Stimulated activated CD4-positive, alpha-beta T cell treated with anti-CD3 and anti-CD28 coated beads, Interleukin-1b, Interleukin-23, amount 100 ng/mL, for 48 hours (primary cell): ENCODE results near the gene VASN.
A peak's percentile ranks its signal among the peaks of the same experiment; 100 is the strongest.
"Not testable (repeated sequence)": the region's sequence is repeated elsewhere in the genome, so short reads cannot be mapped to it uniquely, and the experiment has no call there.

ENCODE experiments used
- DNase-seq: peaks from one replicate; pipeline ENCODE4 v3.0.0-alpha.2; 2020

Gene VASN

DNA sequence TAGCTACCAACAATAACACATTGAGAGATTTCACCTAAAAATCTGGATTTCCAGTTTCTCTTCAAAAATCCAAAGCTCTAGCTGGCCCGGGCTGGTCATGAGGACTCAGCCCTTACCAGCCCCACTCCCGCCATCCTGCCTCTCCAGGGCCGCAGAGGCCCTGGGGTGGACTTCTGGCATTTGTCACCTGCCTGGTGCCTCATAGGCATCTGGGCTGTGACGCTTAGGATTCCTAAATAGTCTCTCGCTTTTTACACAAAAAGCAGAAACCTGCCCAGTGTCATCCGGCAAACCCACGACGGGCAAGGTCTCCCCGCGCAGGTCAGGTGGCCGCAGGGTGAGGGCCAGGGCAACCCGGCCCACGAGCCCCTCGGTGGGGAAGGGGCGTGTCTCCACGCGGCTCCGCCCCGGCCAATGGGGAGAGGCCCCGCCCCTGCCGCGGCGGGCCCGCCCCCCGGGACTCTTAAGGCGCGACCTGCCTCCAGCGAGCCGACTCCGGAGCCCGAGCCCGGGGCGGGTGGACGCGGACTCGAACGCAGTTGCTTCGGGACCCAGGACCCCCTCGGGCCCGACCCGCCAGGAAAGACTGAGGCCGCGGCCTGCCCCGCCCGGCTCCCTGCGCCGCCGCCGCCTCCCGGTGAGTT, at the start of gene VASN:
VASN (plus strand) TSS at position 492 of the 644 bp plus-strand sequence. CDS start 9,030 bp downstream, outside the sequence.
- peak; percentile 68 for DNase-seq

DNA sequence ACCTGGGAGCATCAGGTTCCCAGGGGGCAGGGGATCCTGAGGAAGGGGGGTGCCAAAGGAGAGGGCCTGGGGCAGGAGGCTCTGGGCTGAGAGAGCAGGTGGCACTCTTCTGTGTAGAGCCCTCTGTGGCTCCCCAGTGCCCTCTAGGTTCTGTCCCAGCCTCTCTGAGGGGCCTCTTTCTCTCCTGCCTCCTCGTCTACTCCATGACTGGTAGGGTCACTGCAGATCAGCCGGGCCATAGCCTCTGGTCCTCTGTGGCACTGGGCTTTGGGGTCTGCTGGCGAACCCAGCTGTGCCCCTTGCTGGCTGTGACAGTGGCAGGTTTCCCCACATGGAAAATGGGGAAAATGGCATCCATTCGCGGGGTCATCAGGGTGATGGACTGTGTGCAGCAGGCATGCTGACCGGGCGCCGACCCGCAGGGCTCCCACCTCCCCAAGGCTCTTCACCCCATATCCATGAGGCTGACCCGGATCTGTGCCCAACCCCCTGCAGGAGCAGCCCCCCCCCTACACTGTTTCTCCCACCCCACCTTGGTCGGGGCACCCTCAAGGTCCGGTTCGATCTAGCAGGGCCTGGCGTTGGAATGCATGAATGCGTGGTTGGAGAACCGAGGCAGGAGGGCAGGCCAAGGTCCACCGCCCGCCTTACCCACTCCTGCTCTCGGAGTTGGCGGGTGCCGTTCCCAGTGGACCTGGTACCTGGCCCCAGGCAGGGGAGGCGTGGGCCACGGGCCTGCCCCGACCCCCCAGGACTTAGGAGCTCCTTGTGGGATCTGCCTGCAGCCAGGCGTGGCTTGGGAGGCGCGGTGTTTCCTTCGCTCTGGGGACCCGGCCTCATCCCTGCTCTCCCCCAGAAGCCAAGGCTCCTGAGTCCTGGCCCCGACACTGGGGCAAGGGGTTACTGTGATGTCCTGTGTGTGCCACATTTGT, 49.3 kb upstream of the VASN start:
- DNase-seq, result no peak

DNA sequence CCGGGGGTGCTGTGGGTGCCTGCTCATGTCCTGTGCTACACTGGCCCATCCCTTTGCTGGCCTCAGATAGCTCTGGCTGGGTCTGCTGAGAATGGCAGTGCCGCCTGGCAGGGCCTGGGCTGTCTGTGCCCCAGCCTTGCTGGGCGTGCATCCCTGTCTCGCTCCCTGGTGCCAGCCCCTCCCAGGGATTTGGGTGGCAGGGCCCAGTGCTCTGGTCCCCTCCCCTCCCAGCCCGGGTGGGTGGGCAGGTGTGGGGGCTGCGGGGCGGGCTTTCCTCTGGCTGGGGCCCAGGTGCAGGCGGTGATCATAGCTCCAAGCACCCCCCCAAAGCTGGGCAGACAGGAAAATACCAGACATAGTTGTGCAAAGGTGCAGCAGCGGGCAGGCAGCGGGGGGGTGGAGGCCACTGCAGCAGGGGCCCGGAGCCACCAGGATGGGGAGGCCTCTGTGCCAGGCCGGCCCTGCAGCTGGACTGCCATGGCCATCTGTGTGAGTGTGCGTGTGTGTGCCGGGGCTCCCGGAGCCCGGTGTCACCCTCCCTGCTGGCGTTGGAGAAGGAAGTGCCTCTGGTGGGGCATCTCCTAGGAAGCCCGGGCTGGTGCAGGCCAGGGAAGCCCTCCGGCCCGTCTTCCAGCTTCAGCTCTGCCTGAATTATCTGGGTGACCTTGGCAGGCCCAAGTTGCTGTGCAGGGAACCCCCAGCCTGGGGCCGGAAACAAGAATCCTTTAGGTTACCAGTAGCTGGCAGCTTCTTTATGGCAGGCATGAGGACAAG, 48.4 kb upstream of the VASN start:
- DNase-seq, result no peak

DNA sequence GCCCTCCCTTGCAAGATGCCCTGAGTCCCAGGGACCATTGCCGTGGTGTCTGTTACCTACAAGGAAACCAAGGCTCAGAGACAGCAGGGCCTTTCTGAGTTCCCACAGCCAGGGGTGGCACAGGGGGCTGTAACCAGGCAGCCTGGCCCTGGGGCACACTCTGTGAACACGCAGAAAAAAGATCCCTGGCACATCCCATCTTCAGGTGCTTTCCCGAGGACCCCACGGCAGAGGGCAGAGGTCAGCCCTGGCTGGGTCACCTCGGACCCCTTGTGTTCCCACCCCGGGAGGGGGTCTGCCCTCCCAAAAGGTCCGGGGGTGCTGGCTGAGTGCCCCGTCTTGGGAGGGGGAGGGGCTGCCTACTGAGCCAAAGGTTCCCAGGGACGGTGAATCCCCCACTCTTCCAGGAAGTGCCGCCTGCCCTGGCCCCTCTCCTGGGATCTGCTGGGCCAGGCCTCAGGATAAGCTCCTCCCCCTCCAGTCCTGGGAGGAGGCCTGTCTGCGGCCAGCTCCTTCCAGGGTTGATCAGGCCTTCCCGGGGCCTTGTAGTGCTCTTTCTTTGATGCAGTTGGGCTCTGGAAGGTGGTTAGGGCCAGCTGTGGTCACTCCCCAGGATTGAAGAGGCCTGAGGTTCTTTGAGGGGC, 47.7 kb upstream of the VASN start:
- DNase-seq, result no peak

DNA sequence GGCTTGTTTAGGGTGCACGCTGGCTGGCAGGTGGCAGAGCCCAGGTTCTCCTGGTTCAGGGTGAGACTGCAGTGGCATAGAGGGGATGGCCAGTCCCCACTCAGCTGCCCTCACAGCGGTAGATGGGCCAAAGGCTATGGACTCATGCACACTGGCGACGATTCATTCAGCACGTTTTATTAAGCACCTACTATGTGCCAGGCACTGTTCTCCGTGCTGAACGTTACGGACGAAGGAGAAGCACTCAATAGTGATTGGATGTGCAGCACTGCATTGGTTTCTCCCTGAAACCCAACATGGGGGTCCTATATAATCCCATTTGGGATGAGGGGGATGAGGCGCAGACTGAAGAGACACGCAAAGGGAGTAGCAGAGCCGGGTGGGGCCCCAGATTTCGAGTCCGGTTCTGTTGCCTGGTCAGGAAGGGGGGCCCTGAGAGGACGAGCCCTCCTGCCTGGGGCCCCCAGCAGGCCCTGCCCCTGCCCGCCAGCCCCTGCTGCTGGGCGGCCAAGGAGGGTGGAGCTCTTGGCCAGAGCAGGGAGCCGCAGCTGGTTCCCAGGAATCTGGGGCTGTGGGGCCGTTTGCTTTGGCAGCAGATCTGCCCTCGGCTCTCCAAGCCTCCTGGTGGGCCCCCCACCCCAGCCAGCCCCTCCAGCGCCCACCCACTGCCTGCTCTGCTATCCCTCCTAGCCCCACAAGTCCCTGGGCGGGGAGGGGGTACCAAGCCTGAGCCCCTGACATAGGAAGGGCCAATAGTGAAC, 47.0 kb upstream of the VASN start:
- DNase-seq, result no peak

DNA sequence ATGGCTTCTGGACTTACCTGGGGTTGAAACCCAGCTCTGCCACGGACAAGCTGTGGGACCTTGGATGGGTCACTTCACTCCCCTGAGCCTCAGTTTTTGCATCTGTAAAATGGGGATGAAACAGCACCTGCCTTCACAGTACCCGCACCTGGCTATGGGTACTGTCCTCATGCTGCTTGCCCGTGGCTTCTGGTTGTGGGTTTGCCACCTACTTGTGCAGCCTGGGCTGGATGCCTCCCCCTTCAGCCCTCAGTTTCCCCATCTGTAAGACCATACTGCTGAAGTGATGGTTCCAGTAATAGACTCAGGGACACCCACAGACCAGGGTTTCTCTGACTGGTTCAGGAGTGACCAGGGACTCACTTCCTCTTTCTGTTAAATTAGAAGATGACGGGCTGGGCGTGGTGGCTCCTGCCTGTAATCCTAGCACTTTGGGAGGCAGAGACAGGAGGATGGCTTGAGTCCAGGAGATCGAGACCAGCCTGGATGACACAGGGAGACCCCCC, 46.3 kb upstream of the VASN start:
- no peak for DNase-seq

DNA sequence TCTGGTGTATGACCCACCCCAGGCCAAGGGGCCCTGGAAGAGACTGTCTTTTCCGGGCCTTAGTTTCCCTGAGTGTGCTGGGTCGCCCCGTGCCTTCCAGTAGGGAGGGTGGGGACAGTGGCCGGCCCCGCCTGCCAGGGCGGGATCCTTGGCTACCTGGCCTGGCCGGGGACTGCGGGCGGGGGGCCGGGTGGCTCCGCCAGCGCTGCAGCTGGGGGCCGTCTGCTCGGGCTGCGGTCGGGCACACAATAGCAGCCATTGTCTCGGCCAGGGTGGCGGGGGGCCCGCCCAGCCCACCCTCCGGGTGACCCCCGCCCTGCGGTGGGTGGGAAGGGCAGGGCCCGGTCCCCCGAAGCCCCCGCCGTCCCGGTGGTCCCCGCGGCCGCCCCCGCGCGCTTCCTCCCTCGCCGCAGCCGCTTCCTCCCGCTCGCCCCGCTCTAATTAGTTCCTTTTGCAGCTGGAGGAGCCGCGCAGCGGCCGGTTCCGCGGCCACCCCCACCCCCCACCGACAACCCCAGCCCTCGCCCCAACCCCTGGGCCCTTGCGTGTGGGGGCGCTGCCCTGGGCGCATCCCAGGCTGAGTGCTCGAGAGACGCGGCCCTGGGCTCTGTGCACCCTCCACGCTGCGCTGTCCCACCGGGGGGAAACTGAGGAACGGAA, 44.1 kb upstream of the VASN start:
- no peak for DNase-seq

DNA sequence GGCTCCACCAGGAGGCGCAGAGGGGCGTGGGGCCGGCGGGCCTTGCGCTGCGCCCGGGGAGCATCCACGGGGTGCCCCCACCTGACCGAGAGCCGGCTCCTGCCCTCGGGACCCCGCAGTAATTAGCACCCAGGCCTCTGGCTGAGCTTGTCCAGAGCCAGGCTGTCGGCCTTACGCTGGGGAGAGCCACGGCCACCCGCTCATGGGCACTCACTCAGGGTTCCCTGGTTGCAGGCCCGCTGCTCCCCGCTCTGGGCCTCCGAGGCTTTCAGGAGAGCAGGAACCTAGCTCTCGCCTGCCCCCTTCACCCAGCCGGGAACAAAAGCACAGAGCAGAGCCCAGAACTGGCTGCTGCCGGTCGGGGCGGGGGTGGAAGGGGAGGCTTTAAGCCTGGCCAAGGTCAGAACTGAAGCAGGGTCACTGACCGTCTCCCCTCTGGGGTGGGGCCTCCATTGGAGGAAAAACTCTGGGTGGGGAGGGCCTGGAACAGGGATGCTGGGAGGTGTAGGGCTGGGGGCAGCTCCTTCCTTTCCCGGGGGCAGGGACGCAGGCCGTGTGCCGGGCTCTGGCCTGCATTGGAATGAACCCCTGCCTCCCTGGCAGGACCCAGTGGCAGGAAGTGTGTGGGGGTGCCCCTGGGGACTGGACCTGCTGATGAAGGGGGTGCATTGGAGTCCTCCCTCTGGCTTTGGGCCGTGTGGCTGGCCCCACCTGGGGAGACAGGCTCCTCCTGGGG, 43.4 kb upstream of the VASN start:
- DNase-seq, result peak; percentile 67

DNA sequence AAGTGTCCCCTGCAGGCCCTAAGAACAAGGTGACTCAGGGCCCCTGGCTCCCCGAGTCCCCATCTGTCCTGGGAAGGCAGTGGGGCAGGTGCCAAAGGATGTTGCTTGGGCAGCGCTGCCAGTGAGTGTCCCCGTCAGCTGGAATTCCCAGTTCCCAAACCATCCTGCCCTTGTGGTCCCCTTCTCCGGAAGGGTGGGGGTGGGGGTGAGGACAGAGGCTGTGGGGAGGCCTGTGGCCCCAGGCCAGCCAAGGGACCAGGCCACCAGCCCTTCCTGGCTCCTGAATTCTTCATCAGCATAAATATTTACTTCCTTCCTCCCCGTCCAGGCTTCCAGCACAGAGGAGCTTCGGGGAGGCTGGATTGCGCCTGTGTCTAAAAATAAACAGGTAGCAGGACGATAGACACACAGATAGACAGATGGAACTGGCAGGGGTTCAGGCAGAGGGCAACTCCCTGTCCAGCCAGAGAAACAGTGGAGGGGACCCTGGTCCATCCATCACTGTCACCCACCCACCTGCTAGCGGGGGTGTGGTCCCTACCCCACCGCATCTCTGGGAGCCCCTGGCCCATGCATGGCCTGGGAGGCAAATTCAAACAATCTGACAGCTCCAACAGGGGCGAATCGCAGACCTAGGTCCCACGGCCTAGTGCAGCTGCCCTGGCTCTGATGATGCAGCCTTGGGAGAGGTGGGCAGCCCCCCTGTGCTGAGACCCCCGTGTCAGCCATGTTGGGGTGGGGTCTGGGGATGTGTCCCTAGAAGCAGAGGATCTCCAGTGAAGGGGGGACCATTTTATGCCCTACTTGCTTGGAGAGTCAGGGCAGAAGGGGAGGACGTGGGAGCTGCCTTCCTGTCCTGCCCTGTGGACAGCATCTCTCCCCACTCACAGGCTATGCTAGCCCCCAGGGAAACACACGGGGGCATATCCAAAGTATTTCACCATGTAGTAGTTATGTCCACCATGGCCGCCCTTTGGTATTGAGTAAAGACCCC, 42.6 kb upstream of the VASN start:
- DNase-seq, result no peak

DNA sequence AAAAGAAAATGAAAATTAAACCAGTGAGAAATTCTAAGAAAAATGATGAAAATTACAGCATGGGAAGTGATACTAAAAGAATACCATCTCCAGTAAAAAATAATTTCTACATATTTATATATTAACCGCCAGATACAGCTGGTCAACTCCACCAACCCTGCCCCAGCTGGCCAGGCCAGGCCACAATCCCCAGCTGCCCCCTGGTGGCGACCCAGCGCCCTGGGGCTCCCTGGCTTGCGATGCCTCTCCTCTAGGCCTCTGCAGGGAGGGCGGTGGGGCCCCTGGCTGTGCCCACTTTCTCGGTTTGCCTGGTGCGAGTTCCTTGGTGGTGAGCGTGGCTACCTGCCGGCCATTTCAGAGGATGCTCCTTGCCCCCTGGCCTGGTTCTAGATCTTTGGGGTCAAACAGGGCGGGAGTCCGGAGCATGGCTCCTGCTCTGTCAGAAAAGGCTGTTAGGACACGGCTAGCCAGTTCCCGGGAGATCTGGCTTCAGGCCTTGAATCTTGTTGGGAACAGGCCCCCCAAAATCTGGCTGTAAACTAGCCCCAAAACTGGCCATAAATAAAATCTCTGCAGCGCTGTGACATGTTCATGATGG, 41.3 kb upstream of the VASN start:
- peak; percentile 60 for DNase-seq

DNA sequence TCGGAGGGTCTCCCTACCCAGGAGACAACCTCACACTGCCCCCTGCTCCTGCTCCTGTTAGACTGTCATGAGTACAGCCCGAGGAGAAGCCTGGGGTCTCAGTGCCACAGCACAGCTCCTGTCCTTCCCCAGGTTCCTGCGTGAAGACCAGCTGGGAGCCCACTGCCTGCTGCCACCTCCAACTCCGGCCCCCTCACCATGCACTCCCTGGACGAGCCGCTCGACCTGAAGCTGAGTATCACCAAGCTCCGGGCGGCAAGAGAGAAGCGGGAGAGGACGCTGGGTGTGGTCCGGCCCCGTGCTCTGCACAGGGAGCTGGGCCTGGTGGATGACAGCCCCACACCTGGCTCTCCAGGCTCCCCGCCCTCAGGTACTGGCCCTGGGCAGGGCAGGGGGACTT, 39.6 kb upstream of the VASN start:
- DNase-seq, result no peak

DNA sequence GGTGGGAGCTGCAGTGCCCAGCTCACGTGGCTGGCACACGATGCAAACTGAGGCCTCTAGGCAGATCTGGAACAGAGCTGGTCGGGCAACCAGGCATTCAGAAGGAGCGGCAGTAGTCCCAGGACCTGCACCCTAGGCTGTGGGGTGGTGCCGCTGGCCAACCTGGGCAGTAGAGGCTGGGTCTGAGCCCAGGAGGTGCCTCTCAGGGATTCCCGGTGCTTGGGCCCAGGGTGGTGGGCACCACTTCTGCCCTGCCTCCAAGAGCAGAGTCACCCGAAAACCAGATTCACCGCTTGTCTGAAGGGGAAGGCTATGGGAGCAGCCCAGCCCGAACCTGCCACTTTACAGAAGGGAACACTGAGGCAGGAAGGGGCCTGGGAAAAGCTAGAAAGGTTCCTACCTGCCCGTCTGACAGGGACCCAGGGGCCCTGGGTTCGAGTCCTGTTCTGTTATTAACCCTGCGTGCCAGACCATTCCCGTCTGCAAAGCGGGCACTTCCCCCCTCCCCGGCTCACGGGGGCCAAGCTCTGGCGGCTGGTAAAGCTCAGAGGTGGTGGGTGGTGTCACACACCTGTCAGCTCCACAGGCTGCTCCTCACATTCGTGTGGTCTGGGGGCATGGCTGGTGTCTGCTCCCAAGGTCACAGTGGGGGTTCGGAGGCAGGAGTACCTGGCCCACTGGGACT, 38.9 kb upstream of the VASN start:
- DNase-seq, result no peak

DNA sequence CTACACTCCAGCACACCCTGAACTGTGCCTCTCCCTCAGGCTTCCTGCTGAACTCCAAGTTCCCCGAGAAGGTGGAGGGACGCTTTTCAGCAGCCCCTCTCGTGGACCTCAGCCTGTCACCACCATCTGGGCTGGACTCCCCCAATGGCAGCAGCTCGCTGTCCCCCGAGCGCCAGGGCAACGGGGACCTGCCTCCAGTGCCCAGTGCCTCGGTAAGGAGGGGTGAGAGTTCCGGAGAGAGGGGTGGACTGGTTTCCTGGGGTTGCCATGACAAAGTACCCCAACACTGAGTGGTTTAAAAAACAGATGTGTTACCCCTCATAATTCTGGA, 38.4 kb upstream of the VASN start:
- no peak for DNase-seq

DNA sequence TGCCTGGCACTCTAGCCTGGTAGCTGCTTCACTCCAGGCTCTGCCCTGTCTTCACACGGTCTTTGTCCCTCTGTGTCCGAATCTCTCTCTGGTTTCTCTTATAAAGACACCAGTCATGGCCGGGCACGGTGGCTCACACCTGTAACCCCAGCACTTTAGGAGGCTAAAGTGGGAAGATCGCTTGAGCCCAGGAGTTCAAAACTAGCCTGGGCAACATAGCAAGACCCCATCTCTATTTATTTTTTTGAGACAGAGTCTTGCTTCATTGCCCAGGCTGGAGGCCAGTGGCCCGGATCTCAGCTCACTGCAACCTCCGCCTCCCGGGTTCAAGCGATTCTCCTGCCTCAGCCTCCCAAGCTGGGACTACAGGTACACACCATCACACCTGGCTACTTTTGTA, 37.9 kb upstream of the VASN start:
- DNase-seq, result not testable (repeated sequence)

DNA sequence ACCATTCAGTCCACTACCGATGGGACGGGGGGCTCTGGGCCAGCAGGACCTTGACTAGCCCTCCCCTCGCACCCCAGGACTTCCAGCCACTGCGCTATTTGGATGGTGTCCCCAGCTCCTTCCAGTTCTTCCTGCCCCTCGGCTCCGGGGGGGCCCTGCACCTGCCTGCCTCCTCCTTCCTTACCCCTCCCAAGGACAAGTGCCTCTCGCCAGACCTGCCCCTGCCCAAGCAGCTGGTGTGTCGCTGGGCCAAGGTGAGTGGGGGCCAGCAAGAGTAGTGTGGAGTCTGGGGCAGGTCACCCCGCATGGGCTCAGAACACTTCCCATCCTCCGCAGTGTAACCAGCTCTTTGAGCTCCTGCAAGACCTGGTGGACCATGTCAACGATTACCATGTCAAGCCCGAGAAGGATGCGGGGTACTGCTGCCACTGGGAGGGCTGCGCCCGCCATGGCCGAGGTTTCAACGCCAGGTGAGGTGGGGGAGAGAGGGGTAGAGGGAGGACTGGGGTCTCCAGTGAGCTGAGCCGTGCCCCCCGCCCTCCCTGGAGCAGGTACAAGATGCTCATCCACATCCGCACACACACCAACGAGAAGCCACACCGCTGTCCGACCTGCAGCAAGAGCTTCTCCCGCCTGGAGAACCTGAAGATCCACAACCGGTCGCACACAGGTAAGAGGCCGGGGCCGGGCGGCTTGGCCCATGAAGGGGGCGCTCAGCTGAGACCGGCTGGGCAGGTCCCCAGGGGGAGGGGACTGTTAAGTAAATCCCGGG, 36.7 kb upstream of the VASN start:
- DNase-seq, result no peak

DNA sequence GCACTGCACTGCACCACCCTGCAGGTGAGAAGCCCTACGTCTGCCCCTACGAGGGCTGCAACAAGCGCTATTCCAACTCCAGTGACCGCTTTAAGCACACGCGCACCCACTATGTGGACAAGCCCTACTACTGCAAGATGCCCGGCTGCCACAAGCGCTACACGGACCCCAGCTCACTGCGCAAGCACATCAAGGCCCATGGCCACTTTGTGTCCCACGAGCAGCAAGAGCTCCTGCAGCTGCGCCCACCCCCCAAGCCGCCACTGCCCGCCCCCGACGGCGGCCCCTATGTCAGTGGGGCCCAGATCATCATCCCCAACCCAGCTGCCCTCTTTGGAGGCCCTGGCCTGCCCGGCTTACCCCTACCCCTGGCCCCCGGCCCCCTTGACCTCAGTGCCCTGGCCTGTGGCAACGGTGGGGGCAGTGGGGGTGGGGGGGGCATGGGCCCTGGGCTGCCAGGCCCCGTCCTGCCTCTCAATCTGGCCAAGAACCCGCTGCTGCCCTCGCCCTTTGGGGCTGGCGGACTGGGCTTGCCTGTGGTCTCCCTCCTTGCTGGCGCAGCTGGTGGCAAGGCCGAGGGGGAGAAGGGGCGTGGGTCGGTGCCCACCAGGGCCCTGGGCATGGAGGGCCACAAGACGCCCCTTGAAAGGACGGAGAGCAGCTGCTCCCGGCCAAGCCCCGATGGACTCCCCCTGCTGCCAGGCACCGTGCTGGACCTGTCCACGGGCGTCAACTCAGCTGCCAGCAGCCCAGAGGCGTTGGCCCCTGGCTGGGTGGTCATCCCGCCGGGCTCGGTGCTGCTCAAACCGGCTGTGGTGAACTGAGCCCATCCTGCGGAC, 34.7 kb upstream of the VASN start:
- DNase-seq, result no peak
